MV-4-11 (cell line): ENCODE results near the gene PROM1.

Source experiments
- DNase-seq: peaks from one replicate; lab custom pipeline; 2025; lab: John Stamatoyannopoulos, UW

The PROM1 gene

DNA sequence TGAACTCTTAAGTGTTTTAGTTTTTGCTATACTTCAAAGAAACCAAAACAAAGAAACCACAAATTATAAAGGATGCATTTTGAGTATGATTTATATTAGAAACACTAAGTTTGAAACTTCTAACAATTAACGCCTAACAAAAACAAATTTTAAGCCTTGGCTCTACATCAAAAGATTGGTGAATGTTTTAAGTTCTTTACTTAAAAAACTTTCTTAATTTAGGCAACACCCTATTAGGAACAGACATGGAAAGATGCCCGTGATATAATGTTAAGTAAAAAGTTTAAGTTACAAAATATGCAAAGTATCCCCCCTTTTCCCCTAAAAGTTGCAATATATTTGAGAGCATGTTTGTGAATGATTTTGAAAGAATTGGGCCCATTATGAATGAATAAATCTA, 21.2 kb downstream of the PROM1 start:
- no peak for DNase-seq

DNA sequence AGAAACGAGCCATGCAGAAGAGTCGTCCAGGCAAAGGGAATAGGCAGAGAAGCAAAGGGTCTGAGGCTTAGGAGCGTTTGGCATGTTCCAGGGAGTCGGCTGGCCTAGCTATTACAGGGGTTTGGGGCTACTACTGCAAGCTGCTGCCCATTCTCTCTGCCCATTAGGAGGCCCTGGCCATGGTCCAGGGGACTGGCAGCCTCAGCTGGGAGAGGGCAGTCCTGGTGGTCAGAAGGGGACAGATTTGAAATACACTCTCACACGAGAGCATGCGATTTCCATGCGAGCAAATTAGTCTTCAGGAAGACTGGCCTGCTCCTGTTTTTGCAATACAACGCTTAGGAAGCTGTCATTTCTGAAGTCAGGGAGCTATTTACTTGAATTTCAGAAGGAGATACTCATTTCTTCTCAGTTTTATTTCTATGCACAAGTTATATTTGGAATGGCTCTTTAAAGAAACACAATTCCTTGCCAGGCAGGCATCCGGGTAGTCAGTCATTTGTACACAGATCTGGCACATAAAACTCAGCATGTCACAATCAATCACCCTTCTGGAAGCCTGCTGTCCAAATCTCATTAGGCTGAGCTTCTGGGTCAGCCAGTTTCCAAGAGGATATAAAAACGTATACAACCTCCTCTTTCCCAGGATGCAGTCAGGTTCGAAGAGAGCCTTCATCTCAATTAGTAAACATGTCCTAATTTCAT, 27.0 kb downstream of the PROM1 start:
- DNase-seq: no peak

DNA sequence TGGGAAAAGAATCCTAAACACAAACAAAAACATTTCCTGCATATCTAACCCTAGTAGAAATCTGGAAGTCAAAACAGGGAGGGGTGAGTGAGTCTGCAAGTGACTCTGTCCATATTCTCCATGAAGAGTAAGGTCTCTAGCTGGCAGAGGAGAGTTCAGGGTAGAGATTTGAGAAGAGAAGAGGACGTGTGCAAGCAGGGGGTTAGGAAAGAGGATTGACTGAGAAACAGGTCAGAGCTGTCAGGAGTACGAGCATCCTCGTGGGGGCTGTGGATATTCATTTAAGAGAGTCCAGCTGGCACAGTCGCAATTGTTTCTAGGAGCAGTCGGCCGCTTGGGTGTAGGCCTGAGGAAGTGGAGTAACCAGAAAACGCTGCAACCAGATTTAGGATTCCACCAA, 27.9 kb downstream of the PROM1 start:
- DNase-seq: no peak

DNA sequence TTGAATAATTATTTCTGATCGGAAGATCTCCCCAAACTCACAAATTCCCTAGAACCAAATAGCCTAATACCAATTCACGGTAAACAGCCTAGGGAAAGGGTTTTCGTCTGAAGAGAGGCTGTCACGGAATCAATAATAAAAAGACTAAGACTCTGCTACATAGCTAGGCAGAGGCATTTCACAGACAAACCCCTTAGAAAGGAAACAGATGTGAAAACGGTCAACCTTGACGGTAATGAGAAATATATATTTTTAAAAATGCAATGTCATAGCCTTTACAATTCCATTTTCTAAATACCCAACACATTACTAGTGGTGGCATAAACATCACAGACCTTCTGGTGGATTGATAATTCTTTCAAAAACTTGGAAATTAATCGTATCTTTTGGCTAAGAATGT, 28.4 kb downstream of the PROM1 start:
- DNase-seq: no peak

DNA sequence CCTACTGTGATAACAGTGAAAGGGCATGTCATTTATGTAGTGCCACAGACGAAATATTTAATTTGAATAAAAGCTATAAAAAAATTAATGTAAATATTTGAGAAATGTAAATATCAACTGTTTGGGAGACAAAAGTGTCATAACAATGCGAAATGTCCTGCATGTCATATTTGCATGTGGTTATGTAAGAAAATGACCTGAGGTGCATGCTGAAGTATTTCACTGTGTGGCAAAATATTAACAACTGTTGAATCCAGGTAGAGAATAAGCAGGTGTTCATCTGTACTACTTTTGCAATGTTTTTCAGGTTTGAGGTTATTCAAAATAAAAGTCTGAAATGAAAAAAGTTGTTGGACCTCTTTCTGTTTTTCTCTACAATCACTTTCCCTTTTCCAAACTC, 30.9 kb downstream of the PROM1 start:
- no peak for DNase-seq

DNA sequence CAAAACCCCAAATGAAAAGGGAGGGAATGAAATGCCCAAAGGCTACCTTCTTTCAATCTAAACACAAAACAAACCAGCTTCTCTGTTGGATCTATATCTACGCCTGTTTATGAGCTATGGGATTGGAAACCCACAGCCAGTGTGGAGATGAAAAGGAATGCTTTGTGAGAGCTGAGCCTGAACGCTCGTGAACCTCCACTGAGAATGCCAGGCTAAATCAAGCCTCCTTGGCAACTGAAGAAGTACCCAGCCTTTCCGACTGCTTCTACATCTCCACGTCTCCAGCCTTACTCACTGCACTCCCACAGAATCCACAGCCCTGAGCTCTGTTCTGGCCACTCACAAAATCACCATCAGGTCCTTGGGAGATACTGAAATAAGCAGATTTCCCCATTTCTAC, 31.8 kb downstream of the PROM1 start:
- DNase-seq: no peak

DNA sequence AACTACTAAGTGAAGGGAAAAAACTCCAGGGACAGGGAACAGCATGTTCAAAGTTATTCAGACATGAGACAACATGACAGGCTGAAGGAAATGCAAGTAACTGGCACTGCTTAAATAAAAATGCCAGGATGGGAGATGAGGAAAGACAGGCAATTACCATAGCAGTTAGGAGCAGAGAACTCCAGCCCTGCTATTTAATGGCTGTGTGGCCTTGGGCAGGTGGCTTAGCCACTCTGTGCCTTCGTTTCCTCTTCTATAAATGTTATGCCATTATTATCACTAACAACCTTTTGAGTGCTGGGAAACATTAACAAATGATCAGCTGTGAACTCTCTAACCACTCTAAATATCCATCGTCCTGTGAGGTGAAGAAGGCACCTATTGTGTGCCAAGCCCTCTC, 32.7 kb downstream of the PROM1 start:
- no peak for DNase-seq

DNA sequence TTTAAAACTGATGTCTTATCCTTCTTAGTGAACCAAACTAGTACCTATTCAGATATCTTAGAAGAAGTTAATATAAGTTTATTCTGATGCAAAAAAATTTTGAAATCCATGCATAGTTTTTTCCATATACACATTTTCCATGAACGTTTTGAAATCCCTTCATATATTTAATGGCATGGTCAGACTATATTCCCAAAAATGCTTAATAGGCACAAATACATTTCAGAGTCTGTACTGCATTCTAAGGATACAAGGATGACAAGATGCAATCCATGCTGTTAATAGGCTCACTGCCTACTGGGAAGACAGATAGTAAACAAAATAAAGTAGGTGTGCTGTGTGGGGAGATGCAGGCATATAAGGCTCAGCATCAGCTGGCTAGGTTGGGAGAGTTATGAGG, 33.2 kb downstream of the PROM1 start:
- DNase-seq: no peak

DNA sequence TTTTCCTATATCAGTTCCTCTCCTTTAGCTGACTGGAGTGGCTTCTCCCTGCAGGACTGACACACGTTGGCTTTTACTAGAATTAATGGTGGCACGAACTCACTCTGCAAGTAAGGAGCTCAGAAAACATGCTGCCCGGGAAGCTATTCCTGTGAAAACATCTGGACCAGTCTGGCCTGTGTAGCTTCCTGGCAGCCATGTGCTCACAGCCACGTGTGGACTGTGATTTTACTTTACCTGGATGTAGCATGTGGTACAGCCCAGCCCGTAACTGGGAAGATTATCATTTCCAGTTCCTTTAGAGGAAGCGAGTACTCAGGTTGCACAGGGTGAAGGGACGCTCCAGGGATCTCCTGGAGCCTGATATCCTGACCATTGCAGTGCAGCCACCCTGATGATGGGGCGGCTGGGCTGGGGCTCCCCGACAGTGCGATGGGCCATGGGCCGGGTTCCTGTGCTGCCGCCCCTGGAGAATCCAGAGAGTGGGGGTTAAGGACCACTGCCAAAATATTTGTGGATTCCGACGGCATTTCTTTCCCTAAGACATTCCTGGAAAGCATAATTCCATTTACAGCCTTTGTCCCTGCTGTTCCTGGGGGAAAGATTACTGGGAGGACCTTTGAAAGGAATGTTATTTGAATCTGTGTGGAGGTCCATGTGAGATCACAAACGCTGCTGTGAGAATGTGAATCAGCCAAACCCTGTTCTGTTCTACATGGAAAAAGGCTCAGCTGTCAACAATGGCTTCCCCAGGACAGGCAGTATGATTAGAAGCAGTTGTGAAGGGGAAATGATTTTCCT, 35.0 kb downstream of the PROM1 start:
- no peak for DNase-seq

DNA sequence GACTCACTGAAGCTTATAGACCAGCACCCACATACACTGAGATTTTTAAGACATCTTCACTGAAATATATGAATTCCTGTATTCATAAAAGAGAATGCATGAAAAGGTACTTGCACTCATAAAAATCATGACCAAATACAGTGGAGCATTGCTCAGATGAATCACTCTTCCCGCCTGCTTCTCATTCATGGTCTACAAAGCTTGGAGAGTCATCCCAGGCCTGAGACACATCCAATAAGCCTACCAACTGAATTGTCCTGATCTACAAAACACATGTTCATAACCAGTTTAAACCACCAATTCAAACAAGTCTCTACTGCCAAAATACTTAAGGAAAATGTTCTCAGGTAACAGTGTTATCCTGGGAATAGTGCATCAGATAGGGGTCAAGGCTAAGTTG, 38.1 kb downstream of the PROM1 start:
- DNase-seq: no peak

DNA sequence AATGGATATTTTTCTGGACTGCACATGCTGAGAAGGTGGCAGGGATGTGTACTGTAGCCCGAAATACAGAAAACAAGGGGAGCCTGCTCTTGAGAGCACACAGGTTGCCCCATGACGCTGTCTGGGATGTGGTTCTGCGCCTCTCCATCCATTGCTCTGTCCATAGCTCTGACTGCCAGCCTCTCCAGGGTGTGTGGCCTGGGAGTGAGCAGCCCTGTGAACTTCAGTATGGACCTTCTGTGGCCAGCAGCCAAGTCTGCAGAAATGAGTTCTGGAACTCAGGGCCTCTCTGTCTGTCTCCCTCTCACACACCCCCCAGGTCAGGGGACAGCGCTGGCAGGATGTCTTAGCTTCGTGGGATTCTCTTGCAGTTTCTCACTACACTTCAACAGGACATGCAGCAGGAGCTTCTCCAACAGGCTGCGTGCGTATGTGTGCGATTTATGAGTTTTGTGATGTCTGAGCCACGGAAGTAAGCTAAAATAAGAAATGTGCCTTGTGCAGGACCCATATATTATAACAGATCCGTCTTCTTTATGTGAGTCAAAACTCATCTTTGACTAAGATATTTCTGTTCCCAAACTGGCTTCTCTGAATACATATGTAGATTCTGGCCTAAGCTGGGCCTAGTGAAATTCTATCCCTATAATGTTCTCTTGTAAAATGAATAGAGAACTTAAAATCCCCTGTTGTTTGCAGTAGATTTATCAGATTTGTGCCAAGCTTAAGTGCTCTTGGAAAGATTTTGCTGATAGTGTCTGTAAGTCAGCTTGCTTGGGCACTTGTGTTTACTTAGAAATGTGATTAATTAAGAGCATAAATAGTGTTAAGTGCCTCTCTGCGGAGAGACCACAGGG, 40.0 kb downstream of the PROM1 start:
- DNase-seq: no peak

DNA sequence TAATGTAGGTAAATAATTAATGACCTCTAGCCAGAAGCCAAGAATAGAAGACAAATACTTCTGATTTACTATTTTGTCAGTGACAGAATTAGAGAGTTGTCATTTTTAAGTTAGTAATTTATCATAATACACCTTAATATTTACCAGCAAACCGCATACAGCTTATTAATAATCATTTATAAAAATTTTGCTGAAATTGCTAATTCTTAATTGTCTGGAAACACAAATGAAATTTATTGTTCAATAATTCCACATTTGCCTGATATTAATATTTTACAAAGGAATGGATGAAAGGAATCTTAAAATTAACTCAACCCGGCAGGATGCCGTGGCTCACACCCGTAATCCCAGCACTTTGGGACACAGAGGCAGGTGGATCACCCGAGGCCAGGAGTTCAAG, 44.7 kb downstream of the PROM1 start:
- DNase-seq: no peak

DNA sequence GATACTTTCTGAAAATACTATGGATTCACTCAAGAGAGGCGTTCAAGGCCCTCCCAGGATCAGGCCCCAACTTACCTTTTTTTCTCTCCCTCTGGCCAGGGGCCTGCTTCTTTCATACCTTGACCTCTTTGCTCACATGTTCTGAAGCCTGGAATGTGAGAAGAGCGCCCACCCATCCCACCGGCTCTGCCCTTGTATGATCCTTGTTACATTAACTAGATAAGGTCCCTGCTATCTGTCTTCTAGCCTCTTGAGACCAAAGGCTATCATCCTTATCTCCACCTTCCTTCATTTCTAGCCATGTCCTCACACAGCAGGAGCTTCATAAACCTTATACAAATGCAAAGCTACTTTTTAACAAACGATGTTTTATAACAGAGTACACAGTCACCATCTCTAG, 45.9 kb downstream of the PROM1 start:
- no peak for DNase-seq

DNA sequence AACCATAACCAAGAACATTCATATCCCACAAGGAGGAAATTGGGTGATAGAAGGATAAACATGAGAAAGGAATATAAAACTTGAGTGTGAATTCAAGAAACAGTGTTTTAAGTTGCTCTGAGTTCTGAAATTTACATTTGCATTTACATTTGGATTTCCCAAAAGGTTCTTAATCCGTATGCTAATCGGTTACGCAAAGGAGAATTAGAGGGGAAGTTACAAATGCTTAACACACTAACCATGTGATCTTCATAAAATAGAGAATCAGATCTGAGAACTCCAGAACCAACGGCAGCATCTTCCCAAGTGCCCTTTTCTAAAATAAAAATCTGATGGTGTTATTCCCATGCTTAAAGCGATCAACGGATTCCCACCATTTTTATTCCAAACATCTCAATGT, 48.0 kb downstream of the PROM1 start:
- no peak for DNase-seq

DNA sequence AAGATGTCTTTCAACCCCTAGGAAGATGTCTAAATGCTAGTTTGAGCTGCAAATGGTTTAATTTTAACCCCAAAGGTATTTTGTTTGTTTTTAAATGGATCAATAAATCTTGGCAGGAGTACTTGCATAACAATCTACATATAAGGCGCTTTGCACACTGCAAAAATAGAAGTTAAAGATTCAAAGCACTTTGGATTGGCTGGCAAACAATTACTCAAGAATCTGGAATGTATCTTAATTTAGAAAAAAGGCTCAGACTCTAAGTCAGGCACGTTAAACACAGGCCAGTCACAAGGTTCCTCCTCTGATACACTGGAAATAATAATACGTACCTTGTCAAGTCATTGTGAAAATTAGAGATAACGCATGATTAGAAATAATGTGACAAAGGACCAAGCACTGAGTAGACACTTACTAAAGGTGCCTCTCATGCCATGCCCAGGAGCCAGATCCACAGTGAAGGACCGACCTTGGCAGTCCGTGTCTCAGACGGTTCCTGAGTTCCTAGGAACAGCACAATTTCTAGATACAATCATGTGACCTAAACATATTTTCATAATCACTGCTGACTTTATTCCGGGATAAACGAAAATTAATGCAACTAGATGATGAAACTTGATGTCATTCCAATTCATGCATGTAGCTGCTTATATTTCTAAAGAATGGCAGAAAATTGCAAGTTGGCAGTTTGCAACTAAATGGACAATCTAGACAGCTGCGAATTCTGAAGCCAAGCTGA, 49.6 kb downstream of the PROM1 start:
- DNase-seq: no peak

DNA sequence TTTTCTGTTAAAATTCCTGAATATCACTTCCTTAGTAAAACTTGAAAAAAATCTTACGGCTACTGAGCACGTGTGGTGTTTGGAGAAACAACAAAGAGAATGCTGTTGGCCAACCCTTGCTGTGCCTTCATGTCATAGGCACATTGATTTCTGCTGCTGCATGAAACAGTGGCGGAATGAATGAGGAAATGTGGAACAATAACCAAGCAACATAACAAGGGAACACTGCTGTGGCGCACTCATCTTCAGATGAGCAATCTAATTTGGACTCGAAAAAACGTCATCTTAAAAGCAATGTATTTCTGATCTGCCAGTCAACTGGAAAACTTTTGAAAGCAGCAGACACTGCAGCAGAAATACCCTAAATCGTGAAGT, 51.4 kb downstream of the PROM1 start:
- DNase-seq: no peak

DNA sequence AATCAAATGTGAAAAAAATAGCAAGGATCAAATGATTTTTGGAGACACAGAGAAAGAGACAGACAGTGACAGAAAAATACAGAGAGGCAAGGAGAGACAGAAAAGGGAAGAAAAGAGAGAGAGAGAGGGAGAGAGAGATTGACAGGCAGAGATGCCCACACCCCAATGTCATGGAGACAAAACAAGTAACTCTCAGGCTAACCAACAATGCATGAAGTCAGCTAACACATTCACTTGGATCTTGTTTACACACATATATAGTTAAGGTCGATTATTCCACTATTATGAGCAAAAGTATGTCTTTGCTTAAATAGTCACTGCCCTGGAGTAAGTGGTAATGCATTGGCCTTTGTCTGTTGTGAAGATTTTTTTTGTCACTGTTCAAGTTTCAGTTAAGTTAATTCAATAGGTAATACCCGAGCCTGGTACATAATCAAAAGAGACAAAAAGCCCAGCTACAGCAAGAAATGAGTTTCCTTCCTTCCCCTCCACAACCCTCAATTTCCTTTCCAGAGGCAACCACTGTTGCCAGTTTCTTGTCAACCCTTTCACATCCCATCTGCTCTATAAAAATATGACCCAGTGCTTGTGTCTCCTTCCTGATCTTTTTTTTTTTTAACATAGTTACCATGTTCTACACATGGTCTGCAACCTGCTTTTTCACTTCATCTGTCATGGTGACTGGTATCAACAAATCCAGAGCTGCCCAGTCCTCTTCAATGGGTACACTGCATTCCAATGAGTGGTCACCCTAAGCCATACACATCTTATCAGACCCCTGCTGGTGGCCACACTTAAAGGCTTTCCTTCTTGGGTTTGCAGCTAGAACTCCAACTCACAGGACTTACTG, 52.1 kb downstream of the PROM1 start:
- DNase-seq: no peak

DNA sequence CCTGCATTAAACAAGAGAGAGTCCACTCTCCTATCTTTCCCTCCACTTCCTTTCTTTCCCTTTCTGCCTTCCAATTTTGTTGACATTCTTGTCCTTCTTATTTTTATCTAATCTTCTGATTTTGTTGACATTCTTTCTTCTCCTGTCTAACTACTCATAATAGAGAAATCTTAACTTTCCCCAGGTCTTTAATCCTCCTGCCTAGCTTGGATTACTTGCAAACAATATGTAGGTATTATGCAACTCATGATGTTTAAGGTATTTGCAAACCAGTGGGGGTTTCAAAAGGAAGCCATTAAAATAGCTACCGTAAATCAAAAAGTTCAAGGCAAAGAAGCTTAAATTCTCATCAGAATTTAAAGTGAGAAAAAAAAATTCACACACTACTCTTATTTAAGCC, 53.9 kb downstream of the PROM1 start:
- no peak for DNase-seq

DNA sequence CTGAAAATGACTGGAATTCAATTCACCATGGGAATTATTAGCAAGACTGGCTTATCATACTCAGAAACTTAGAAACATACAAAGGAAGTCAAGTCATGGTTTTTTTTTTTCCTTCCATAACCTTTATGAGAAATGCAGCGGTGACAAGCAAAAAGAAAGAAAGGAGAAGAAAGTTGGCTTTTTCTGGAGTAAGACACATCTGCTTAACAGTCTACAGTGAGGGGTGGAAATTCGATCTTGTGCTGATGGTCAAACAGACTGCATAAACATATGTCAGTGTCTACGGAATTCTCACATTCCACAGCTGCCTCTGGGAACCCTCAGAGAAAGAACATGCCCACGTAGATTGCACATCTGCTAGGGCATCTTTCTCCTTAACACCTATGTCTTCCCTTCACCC, 54.6 kb downstream of the PROM1 start:
- DNase-seq: no peak

DNA sequence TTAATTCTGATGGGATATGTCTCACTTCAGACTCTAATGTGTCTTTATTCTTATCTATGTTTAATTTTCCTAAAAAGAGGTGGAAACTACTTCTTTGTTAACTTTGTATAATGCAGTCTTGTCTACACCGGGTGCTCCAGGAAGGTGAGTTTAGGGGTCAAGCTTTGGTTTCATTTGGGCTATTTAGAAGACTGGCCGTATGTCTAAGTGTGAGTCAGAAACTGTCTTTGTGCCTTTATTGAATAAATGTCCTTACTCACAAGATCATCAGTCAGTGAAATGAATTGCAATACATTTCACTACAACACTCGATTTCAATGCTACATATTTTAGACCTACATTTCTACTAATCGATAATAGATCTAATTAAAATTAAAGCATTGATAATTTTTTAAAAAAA, 56.2 kb downstream of the PROM1 start:
- no peak for DNase-seq

DNA sequence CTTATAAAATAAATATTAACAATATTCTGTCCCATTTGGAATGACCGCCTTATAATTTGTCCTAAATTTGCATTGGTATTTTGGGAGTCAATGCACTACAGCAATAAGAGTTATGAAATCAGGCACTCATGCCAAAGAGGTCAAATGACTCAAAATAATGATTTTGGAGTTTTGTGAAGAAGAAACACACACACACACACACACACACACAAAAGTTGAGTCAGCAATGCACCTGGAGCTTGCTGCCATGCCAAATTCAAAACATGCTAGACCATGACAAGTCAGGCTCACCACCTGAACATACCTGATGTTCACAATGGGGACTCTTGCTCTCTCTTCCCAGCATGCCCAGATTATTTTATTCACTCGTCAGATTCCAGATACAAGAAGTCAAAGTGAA, 56.7 kb downstream of the PROM1 start:
- DNase-seq: no peak
